K562 (cell line): ENCODE measurements around the gene GMPR. TPM values are rescaled to one million over a fixed set of nuclear protein-coding genes. Genes with fewer than 3 reads are reported as not detected.

Experiments used
- ARID1B ChIP-seq: fragments of 450-650 bp; IDR thresholded peaks from 2 replicates; pipeline ENCODE4 v1.6.1; 2016; ENCODE audit warnings: antibody characterized with exemption, mild to moderate bottlenecking, inconsistent platforms
- ATF7 ChIP-seq: fragments of 450-650 bp; IDR thresholded peaks from 2 replicates; pipeline ENCODE4 v1.7.1; 2014; ENCODE audit warnings: mild to moderate bottlenecking, moderate library complexity
- CREB3L1 ChIP-seq: fragments of 450-650 bp; IDR thresholded peaks from 2 replicates; pipeline ENCODE4 v1.6.1; 2014; ENCODE audit warnings: low read depth, mild to moderate bottlenecking, moderate library complexity, borderline replicate concordance
- CREM ChIP-seq: IDR thresholded peaks from 2 replicates; pipeline ENCODE4 v1.6.1; 2014; ENCODE audit warnings: antibody characterized with exemption, low read depth
- ELF4 ChIP-seq: fragments of 450-650 bp; formaldehyde crosslinking; IDR thresholded peaks from 2 replicates; pipeline ENCODE4 v1.4.0; 2022; ENCODE audit warnings: missing genetic modification characterization
- ESRRA ChIP-seq: fragments of 450-650 bp; IDR thresholded peaks from 2 replicates; pipeline ENCODE4 v1.6.1; 2014; ENCODE audit warnings: low read depth, mild to moderate bottlenecking, moderate library complexity, borderline replicate concordance
- MEIS2 ChIP-seq: fragments of 450-650 bp; IDR thresholded peaks from 2 replicates; pipeline ENCODE4 v1.6.1; 2014; ENCODE audit warnings: mild to moderate bottlenecking; ENCODE audit not compliant: partially characterized antibody
- MTA3 ChIP-seq: fragments of 450-650 bp; formaldehyde crosslinking; IDR thresholded peaks from 2 replicates; pipeline ENCODE4 v1.6.1; 2017; ENCODE audit warnings: mild to moderate bottlenecking, borderline replicate concordance
- NFE2L1 ChIP-seq: fragments of 450-650 bp; IDR thresholded peaks from 2 replicates; pipeline ENCODE4 v1.6.1; 2016; ENCODE audit warnings: missing genetic modification characterization, low read depth, mild to moderate bottlenecking, missing compliant biosample characterization, moderate library complexity, borderline replicate concordance
- RERE ChIP-seq: sonication (generic); formaldehyde crosslinking; IDR thresholded peaks from 2 replicates; pipeline ENCODE4 v1.8.0; 2023; ENCODE audit warnings: missing genetic modification reagents, mild to moderate bottlenecking, borderline replicate concordance
- SMAD2 ChIP-seq: fragments of 150-350 bp; IDR thresholded peaks from 2 replicates; pipeline ENCODE4 v1.6.1; 2014; ENCODE audit warnings: low read depth, mild to moderate bottlenecking, low read length
- ZBED1 ChIP-seq: IDR thresholded peaks from 2 replicates; pipeline ENCODE4 v1.6.1; 2014
- ZBTB9 ChIP-seq: fragments of 450-650 bp; formaldehyde crosslinking; IDR thresholded peaks from 2 replicates; pipeline ENCODE4 v1.4.0; 2020; ENCODE audit warnings: mild to moderate bottlenecking, moderate library complexity
- ZNF785 ChIP-seq: fragments of 250-450 bp; sonication (Bioruptor Pico); IDR thresholded peaks from 2 replicates; pipeline ENCODE4 v1.4.0; 2020; ENCODE audit warnings: mild to moderate bottlenecking
- polyA plus RNA-seq, 8 experiments: library from polyadenylated mRNA; depleted of rRNA in 4 of 8; stranded (reverse) in 5 of 8; unstranded in 3 of 8; fragments of >200 nt; fragmentation: Nextera tagmentation in 2 of 8; fragmentation: Illumina TruSeq in 1 of 8; extraction: Ambion mirVana in 2 of 8; extraction: Trizol in 1 of 8; gene quantifications; 2 replicates each; pipeline versions ENCODE4 v1.2.1 to v1.2.3, GENCODE V29; 2011 to 2014; ENCODE audit warnings: inconsistent platforms in 1 of 8, missing spikeins in 1 of 8
- total RNA-seq, 7 experiments: library from RNA; depleted of rRNA in 6 of 7; stranded (reverse); fragments of >200 nt in 6 of 7; fragmentation: Illumina TruSeq in 2 of 7; extraction: Trizol in 2 of 7; gene quantifications; 2 replicates each; pipeline versions ENCODE4 v1.2.1 to v1.2.3, GENCODE V29; 2011 to 2021; ENCODE audit warnings: low replicate concordance in 1 of 7
- TF ChIP-seq, protein P1 (sequence below): fragments of 250-450 bp; sonication (Bioruptor Pico); IDR thresholded peaks from 2 replicates; pipeline ENCODE4 v1.4.0; 2020
- TF ChIP-seq, protein P2 (sequence below), 2 experiments: IDR thresholded peaks; 2 replicates each; pipeline ENCODE4 v1.6.1; 2011; ENCODE audit warnings: borderline replicate concordance in 1 of 2, control low read depth in 1 of 2, low read depth in 1 of 2, low read length in 1 of 2, mild to moderate bottlenecking in 1 of 2, mixed read lengths in 1 of 2, moderate library complexity in 1 of 2; ENCODE audit not compliant: insufficient read depth in 1 of 2, insufficient read length in 1 of 2, poor library complexity in 1 of 2, severe bottlenecking in 1 of 2; ENCODE audit errors: extremely low read depth in 1 of 2
- TF ChIP-seq, protein P3 (sequence below): sonication (generic); formaldehyde crosslinking; IDR thresholded peaks from 2 replicates; pipeline ENCODE4 v1.9.0; 2022; ENCODE audit warnings: mild to moderate bottlenecking, missing genetic modification reagents

Gene GMPR
- total and polyA plus RNA-seq, 9 of the 15 experiments (the other 6 are each of a cell fraction or from before 2014, with no cell fraction given) = 34.6 to 83.7 (median 49.8) TPM

DNA sequence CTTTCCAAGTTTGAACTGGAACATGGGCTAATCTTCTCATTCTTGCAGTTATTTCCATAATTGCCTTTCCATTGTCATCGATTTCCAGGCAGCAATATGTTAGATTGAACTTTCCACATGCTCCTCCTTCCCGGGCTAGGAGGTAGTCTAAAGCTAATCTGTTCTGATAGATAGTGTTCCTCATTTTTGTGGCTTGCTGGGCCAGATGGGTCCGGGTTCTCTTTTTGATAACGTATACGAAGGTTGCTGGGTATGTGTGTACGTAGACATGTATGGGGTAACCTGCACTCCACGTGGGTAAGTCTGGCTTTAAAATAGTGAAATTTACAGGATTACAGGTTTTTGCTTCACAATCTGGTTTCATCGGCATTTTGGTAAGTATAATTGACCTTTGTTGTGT, 14.0 kb upstream of the GMPR start (continued):
- peak; percentile 78 for TF ChIP-seq CREB3L1
- TF ChIP-seq ATF7 = peak; percentile 70
- peak; percentile 66; the same call in 1 of the 2 replicates for TF ChIP-seq MTA3
- TF ChIP-seq NFE2L1 = no peak
- TF ChIP-seq, protein P1, sequence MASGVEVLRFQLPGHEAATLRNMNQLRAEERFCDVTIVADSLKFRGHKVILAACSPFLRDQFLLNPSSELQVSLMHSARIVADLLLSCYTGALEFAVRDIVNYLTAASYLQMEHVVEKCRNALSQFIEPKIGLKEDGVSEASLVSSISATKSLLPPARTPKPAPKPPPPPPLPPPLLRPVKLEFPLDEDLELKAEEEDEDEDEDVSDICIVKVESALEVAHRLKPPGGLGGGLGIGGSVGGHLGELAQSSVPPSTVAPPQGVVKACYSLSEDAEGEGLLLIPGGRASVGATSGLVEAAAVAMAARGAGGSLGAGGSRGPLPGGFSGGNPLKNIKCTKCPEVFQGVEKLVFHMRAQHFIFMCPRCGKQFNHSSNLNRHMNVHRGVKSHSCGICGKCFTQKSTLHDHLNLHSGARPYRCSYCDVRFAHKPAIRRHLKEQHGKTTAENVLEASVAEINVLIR = peak; percentile 46; the same call in 1 of the 2 replicates
- peak; percentile 66; the same call in 1 of the 2 replicates for TF ChIP-seq ZBED1
- TF ChIP-seq, protein P2, sequence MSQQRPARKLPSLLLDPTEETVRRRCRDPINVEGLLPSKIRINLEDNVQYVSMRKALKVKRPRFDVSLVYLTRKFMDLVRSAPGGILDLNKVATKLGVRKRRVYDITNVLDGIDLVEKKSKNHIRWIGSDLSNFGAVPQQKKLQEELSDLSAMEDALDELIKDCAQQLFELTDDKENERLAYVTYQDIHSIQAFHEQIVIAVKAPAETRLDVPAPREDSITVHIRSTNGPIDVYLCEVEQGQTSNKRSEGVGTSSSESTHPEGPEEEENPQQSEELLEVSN (IDR thresholded peaks at IDR 0.05; ENCODE audit: borderline replicate concordance in 1 of 2, extremely low read depth in 1 of 2, insufficient read depth in 1 of 2, insufficient read length in 1 of 2, low read depth in 1 of 2, low read length in 1 of 2, poor library complexity in 1 of 2, severe bottlenecking in 1 of 2) = peak; percentile 27 to 37
- peak; percentile 97 for TF ChIP-seq ARID1B
- peak; percentile 67; the same call in 1 of the 2 replicates for TF ChIP-seq ZBTB9 (CRISPR knock-in tag)
- peak; percentile 82 for TF ChIP-seq CREM
- no peak for TF ChIP-seq SMAD2
- TF ChIP-seq ZNF785 (CRISPR knock-in tag) = no peak
- TF ChIP-seq ESRRA = peak; percentile 97; the same call in 1 of the 2 replicates
- TF ChIP-seq MEIS2 = peak; percentile 57
- TF ChIP-seq RERE = no peak
- TF ChIP-seq, protein P3, sequence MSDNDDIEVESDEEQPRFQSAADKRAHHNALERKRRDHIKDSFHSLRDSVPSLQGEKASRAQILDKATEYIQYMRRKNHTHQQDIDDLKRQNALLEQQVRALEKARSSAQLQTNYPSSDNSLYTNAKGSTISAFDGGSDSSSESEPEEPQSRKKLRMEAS (CRISPR knock-in tag) = peak; percentile 85
- peak; percentile 84; the same call in 1 of the 2 replicates for TF ChIP-seq ELF4 (CRISPR knock-in tag)
